A549 (cell line): Measurements from ENCODE around the gene CFAP65. TPM values are rescaled to one million over a fixed set of nuclear protein-coding genes. Genes with fewer than 3 reads are reported as not detected.

ENCODE experiments used
- ATAC-seq, 2 experiments: fragments of 200-7000 bp in 1 of 2; fragments of >200 bp in 1 of 2; cut with Nextera tagmentation in 1 of 2; cut with Tn5 transposase in 1 of 2; 3 replicates each; pipeline versions ENCODE4 v1.8.0 to v1.9.1; 2018 to 2020; ENCODE audit warnings: mild to moderate bottlenecking in 1 of 2, moderate library complexity in 1 of 2
- CTCF ChIA-PET: fragments of 300-600 bp; sonication (Branson Sonifier 250); formaldehyde crosslinking; extraction: SDS; loops from one replicate; lab custom pipeline; 2021; ENCODE audit warnings: antibody characterized with exemption, inconsistent platforms; lab: Yijun Ruan, JAX
- POLR2A ChIA-PET: fragments of 350-600 bp; formaldehyde crosslinking; extraction: SDS; loops from one replicate; lab custom pipeline; 2021; ENCODE audit warnings: antibody characterized with exemption, inconsistent platforms; lab: Yijun Ruan, JAX
- DNase-seq, 2 experiments: peaks; one replicate each; pipeline versions ENCODE4 v3.0.0 to v3.0.0-alpha.2; 2011 to 2016; ENCODE audit warnings: low read depth in 1 of 2, low spot score in 1 of 2
- FAIRE-seq: peaks from 2 replicates; lab custom pipeline; 2011; peaks lifted over from hg19 to GRCh38; lab: Jason Lieb, UNC
- H3K27ac ChIP-seq, 2 experiments: fragments of >200 bp; sonication (Bioruptor Twin); formaldehyde crosslinking; 3 replicates each; pipeline ENCODE4 v1.5.1; 2016 to 2017
- H3K4me1 ChIP-seq: fragments of >200 bp; sonication (Bioruptor Twin); formaldehyde crosslinking; 3 replicates; pipeline ENCODE4 v1.6.1; 2016
- H3K4me2 ChIP-seq: fragments of >200 bp; sonication (Bioruptor Twin); formaldehyde crosslinking; 3 replicates; pipeline ENCODE4 v1.6.1; 2016
- H3K4me3 ChIP-seq: fragments of >200 bp; sonication (Bioruptor Twin); formaldehyde crosslinking; 3 replicates; pipeline ENCODE4 v1.5.1; 2016
- H3K9me3 ChIP-seq: fragments of >200 bp; sonication (Bioruptor Twin); formaldehyde crosslinking; 3 replicates; pipeline ENCODE4 v1.6.1; 2016
- CBX2 ChIP-seq: fragments of 200-600 bp; sonication (generic); IDR thresholded peaks from 2 replicates; pipeline ENCODE4 v1.6.1; 2016; ENCODE audit warnings: low read depth, mild to moderate bottlenecking, borderline replicate concordance
- CTCF ChIP-seq: fragments of >200 bp; sonication (Bioruptor Twin); formaldehyde crosslinking; IDR thresholded peaks from 3 replicates; pipeline ENCODE4 v1.5.1; 2016
- E2F6 ChIP-seq: IDR thresholded peaks from 2 replicates; pipeline ENCODE4 v1.6.1; 2012; ENCODE audit warnings: low read depth, borderline replicate concordance
- EP300 ChIP-seq, 2 experiments: fragments of >200 bp; sonication (Bioruptor Twin); formaldehyde crosslinking; IDR thresholded peaks; 2 replicates in 1 of 2; 3 replicates in 1 of 2; pipeline ENCODE4 v1.6.1; 2016 to 2017
- FOXS1 ChIP-seq: fragments of 250-450 bp; sonication (Bioruptor Pico); IDR thresholded peaks from 2 replicates; pipeline ENCODE4 v1.5.0; 2020; ENCODE audit warnings: mild to moderate bottlenecking, moderate library complexity
- MYC ChIP-seq: IDR thresholded peaks from 2 replicates; pipeline ENCODE4 v1.6.1; 2012; ENCODE audit warnings: mild to moderate bottlenecking, inconsistent platforms, low read length, improper control_type of control experiment, borderline replicate concordance
- PBX3 ChIP-seq: IDR thresholded peaks from 2 replicates; pipeline ENCODE4 v1.6.1; 2012
- PHF8 ChIP-seq: fragments of 200-600 bp; sonication (generic); IDR thresholded peaks from 2 replicates; pipeline ENCODE4 v1.6.1; 2016; ENCODE audit warnings: low read depth, mild to moderate bottlenecking, antibody characterized with exemption, moderate library complexity, borderline replicate concordance
- POLR2A ChIP-seq: IDR thresholded peaks from 2 replicates; pipeline ENCODE4 v1.6.1; 2012; ENCODE audit warnings: mild to moderate bottlenecking, low read length
- RAD21 ChIP-seq, 2 experiments: fragments of >200 bp in 1 of 2; sonication (Bioruptor Twin) in 1 of 2; formaldehyde crosslinking in 1 of 2; IDR thresholded peaks in 1 of 2; conservative IDR thresholded peaks in 1 of 2; 2 replicates in 1 of 2; 3 replicates in 1 of 2; pipeline ENCODE4 v1.6.1; 2012 to 2018; ENCODE audit warnings: inconsistent platforms in 1 of 2
- SMC3 ChIP-seq: fragments of >200 bp; sonication (Bioruptor Twin); formaldehyde crosslinking; IDR thresholded peaks from 3 replicates; pipeline ENCODE4 v1.6.1; 2018; ENCODE audit warnings: inconsistent platforms
- ZSCAN20 ChIP-seq: fragments of 250-450 bp; sonication (Bioruptor Pico); IDR thresholded peaks from 2 replicates; pipeline ENCODE4 v1.8.0; 2022; ENCODE audit warnings: mild to moderate bottlenecking, moderate library complexity
- WGBS: methylation state at CpG from one replicate; pipeline ENCODE4 v1.1.6; 2017; ENCODE audit errors: missing lambda C conversion rate; 5-methylcytosine and 5-hydroxymethylcytosine counted together
- polyA plus RNA-seq, 4 experiments: library from polyadenylated mRNA; depleted of rRNA in 3 of 4; stranded (reverse); fragments of >200 nt; fragmentation: RNase III in 1 of 4; extraction: RNeasy Plus Mini Kit Qiagen cat#74134 plus additional on column Dnase treatment in 1 of 4; gene quantifications; 2 replicates in 3 of 4; 3 replicates in 1 of 4; pipeline ENCODE4 v1.2.3, GENCODE V29; 2011 to 2017
- TF ChIP-seq, protein P1 (sequence below): fragments of 200-600 bp; sonication (generic); IDR thresholded peaks from 2 replicates; pipeline ENCODE4 v1.6.1; 2016; ENCODE audit warnings: antibody characterized with exemption, mild to moderate bottlenecking, moderate library complexity
- TF ChIP-seq, protein P2 (sequence below): IDR thresholded peaks from 2 replicates; pipeline ENCODE4 v1.6.1; 2012

The CFAP65 gene
- polyA plus RNA-seq, 2 of the 4 experiments (the other 2 are of a cell fraction) = 0.12 to 0.14 TPM

- TF ChIP-seq, protein P1, sequence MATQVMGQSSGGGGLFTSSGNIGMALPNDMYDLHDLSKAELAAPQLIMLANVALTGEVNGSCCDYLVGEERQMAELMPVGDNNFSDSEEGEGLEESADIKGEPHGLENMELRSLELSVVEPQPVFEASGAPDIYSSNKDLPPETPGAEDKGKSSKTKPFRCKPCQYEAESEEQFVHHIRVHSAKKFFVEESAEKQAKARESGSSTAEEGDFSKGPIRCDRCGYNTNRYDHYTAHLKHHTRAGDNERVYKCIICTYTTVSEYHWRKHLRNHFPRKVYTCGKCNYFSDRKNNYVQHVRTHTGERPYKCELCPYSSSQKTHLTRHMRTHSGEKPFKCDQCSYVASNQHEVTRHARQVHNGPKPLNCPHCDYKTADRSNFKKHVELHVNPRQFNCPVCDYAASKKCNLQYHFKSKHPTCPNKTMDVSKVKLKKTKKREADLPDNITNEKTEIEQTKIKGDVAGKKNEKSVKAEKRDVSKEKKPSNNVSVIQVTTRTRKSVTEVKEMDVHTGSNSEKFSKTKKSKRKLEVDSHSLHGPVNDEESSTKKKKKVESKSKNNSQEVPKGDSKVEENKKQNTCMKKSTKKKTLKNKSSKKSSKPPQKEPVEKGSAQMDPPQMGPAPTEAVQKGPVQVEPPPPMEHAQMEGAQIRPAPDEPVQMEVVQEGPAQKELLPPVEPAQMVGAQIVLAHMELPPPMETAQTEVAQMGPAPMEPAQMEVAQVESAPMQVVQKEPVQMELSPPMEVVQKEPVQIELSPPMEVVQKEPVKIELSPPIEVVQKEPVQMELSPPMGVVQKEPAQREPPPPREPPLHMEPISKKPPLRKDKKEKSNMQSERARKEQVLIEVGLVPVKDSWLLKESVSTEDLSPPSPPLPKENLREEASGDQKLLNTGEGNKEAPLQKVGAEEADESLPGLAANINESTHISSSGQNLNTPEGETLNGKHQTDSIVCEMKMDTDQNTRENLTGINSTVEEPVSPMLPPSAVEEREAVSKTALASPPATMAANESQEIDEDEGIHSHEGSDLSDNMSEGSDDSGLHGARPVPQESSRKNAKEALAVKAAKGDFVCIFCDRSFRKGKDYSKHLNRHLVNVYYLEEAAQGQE = no peak
- TF ChIP-seq E2F6 (peak; percentile 50; the same call in 1 of the 2 replicates), CBX2 (no peak), PHF8 (peak; percentile 43; the same call in 1 of the 2 replicates), POLR2A (peak; percentile 52), PBX3 (no peak), RAD21 (conservative IDR thresholded peaks at IDR 0.05 in 1 of 2, IDR thresholded peaks at IDR 0.05 in 1 of 2) (0 out of 5 replicates have a peak, but pooled peaks have one; percentile 17 to 19), CTCF (peak; percentile 68), SMC3 (peak; percentile 25; the same call in 2 of the 3 replicates), FOXS1 (CRISPR knock-in tag) (no peak), ZSCAN20 (CRISPR knock-in tag) (no peak), MYC (no peak), EP300 (IDR thresholded peaks at IDR 0.05) (no peak)
- TF ChIP-seq, protein P2, sequence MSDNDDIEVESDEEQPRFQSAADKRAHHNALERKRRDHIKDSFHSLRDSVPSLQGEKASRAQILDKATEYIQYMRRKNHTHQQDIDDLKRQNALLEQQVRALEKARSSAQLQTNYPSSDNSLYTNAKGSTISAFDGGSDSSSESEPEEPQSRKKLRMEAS = peak; percentile 72; the same call in 1 of the 2 replicates
- TF ChIP-seq, all 56 proteins: peak for 7
- H3K4me3 ChIP-seq = peak overlapping the region; percentile 59
- CTCF ChIA-PET = interaction anchor here (0.6 to 7.1 kb wide), 51 partner anchors 7 to 319 kb away, joined by 3 to 59 read pairs (median 5); partner anchors contain the start of gene CFAP65
- DNase-seq (peak; percentile 82 to 93), FAIRE-seq (no peak), ATAC-seq (peak; percentile 84 to 93)
- H3K4me2 ChIP-seq = peak overlapping the region; percentile 97
- peak overlapping the region; percentile 64 to 83 for H3K27ac ChIP-seq
- 1% methylated on average over 23 of the region's 72 CpGs for WGBS
- H3K4me1 ChIP-seq = peaks cover 7% of the 10 kb centered on the region
- POLR2A ChIA-PET = interaction anchor here (1.6 kb wide), 1 partner anchor 385 kb away, joined by 4 read pairs; the partner anchor contains the start of gene DNPEP
- no peaks in the 10 kb centered on the region for H3K9me3 ChIP-seq
Measured at GRCh38 chr2:219002395-219003266, 38.7 kb downstream of the CFAP65 start.
